Stimulated activated CD4-positive, alpha-beta T cell treated with anti-CD3 and anti-CD28 coated beads, Interleukin-2, amount 100 ng/mL, for 48 hours (primary cell): Measurements from ENCODE around the gene FKBP15.
"Not testable (repeated sequence)": the region's sequence is repeated elsewhere in the genome, so short reads cannot be mapped to it uniquely, and the experiment has no call there.

Experiments
- DNase-seq, 2 donors: peaks; one replicate each; pipeline ENCODE4 v3.0.0-alpha.2; 2020

Gene FKBP15

DNA sequence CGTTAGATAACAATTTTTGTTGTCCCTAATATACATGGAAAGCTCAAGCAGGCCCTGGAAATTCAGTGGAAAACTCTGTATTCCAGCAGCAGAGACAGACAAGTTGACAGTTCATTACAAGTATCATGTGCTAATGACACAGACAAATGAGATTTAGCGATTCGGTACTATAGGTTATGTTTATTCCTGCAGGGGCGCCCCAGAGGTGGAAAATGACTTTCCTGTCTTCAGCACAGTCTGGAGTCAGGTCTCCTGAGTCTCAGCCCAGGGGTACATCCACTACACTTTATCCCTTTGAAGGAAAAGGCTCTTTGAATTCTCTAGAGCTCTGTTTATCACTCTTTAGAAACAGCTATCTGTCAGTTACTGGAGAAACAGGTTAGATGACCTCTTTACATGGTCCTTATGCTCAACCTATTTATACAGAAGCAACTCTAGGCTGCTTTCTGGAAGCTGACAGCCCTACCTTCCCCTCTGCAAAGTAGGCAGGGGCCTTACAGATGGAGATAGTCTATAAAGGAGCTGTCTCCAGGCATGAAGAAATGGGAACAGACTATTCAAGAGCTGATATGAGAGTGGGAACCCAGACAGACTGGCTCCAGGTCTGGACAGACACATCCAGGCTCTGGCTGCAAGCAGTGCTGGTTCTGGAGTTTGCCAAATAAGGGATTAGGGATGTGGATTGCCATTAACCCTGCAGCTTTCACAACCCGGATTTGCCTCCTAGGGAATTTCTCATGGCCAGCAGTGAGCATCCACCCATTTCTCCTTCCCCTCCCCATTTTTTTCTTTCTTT, 77.4 kb downstream of the FKBP15 start:
- DNase-seq = no peak

GRCh38 chr9:113140896-113141295, 80.2 kb downstream of the FKBP15 start:
- DNase-seq = not testable (repeated sequence)

DNA sequence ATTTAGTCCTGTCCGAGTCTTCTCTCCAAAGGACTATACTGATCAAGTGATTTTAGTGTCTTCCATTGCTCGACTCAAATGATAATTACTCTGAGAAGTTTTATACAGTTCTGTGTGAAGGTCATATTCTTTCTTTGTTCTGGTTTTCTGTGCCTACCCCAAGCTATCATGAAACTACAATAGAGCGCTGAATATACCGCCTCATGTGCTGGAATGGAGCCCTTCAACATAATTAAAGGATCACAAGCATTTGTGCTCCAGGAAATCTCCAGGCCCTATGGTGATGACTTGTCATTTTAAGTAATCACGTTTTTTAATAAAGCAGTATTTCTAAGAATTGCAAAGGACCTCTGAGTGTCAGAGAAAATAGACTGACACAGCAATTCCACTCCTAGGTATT, 81.1 kb downstream of the FKBP15 start:
- DNase-seq = no peak

DNA sequence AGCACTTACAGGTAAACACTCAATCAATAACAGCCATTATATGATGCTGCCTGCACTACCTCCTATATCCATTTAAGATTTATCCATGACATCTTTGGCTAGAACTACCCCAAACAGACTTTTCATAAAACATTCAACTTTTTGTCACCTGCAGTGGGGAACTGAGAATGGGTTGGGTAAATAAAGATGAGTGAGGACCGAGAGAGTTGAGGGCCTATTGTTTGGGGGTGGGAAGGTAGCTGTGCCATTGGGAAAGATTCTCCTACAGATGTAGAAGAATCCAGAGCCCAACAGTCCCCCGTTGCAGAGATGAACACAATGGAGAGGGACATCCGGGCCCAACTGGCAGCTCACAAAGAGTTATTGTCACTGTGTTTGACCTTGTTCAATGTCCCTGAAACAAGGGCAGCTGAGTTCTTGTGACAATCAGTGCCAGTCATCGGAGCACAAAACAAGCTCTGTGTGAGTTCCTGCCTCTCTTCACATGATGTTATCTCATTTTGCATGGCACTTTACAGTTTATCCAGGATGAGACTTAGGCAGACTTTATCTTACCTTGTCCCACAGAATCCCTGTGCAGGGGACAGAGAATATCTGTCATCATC, 81.8 kb downstream of the FKBP15 start:
- no peak for DNase-seq

GRCh38 chr9:113138760-113139159, 82.3 kb downstream of the FKBP15 start:
- DNase-seq = no peak

- no peak for DNase-seq
Measured at GRCh38 chr9:113137196-113138168, 83.6 kb downstream of the FKBP15 start.

DNA sequence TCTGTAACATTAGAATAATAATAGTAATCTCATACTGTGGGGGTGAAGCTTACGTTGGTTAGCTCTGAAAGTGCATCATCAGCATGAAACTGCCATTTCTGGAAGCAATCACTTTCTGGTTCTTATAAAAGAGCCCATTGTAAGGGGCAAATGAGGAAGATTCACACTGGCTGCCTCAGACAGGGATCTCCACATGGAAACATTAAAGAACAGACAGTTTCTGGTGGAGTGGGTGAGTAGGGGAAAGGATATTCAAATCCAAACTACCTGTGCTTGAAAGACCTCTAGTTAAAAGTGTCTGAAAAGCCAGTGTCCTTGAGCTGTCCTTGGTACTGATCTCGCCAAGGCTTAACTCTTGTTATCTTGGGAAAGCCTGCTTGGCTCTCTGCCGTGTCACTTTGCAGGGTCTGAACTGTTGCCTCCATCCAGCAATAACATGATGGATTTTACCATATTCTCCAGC, 89.4 kb downstream of the FKBP15 start:
- DNase-seq = no peak

DNA sequence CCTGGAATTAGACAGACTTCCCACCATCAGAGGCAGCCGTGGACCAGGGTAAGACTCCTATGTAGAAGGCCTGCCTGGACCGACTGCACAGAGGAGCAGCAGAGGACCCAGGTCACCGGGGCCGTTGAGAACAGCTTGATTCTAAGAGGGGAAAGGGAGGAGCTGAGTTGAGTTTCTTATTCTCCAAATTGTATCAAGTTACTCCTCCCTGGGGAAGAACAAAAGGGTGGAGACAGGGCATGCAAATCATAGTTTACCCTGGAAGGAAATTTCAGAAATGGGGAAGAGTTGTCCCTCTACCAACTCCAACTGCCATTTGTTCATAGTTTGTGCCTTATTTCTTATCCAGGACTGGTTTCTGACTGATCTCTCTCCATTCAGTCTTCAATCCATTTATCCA, 91.2 kb downstream of the FKBP15 start:
- no peak for DNase-seq

DNA sequence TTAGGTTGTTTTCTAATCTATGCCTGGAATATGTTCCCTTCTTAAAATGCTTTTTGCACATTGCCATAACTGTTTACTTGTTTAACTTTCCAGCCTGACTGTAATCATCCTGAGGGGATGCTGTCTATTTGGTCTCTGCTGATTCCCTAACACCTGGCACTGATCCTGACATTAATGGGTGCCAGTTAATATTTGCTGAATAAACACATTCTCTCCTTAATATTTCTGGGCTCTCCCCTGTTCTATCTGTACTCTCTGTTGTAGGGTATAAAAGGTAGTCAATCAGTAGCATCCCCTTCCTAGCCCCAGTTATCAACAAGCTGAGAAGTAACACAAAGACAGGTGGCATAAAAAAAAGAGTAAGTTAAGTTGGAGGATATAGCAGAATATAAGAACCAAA, 91.6 kb downstream of the FKBP15 start:
- no peak for DNase-seq

DNA sequence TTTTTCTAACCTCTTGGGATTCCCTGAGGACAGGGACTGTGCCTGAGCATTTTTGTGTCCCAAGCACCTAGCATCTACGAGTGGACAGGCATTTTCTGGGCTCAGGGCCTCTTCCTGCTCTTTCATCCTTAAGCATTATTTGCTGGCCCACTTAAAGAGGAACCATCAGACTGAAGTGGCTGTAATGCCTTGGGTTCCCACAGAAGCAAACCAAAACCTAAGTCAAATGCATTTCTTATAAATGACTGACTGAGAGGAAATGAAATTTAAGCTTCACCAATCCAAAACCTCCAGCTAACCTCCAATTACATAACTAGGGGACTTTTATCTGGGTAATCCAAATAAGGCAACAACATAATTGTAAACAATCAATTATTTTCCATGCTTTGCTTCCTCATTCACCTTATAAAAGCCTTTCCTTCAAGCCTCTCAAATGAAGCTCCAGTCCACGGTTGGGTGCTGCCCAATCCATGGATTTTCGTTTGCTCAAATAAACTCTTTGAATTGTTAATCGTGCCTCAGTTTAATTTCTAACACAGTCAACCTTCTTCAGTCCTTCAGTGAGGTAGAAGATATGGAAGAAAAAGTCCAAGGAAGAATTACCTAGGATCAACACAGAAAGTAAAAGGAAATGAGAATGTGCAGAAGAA, 95.6 kb downstream of the FKBP15 start:
- DNase-seq = no peak

DNA sequence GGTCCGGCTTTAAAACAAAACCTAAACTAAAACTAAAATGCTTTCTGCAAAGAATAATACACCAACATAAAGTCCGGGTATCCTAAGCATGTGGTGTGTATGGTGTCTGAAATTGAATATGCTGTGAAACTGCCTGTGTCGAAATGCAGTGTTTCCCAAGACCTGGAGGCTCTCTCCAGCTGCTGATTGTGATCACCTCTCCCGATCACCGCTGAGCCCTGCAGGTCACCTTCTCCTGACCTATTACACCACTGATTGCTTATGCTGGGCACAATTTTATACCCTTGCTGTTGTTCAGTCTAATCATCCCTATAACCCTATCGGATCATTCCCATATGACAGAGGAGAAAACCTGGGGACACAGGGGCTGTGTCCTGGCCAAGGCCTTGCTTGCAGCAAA, 102.2 kb downstream of the FKBP15 start:
- not testable (repeated sequence) for DNase-seq
